ENCODE data around the gene SRRM4.

SRRM4 gene

GRCh38 chr12:119128527-119128926, 147.2 kb downstream of the SRRM4 start:
- Histone ChIP-seq H3K27ac (no peak overlapping the region), H3K9me3 (peaks cover 0 to 10% (median 10%) of the 10 kb centered on the region in 3 donors), H3K27me3 (no peaks in the 10 kb centered on the region), H3K36me3 (no peaks in the 10 kb centered on the region), H3K4me3 (no peak overlapping the region), H3K4me1 (no peaks in the 10 kb centered on the region)
- TF ChIP-seq, protein P1, sequence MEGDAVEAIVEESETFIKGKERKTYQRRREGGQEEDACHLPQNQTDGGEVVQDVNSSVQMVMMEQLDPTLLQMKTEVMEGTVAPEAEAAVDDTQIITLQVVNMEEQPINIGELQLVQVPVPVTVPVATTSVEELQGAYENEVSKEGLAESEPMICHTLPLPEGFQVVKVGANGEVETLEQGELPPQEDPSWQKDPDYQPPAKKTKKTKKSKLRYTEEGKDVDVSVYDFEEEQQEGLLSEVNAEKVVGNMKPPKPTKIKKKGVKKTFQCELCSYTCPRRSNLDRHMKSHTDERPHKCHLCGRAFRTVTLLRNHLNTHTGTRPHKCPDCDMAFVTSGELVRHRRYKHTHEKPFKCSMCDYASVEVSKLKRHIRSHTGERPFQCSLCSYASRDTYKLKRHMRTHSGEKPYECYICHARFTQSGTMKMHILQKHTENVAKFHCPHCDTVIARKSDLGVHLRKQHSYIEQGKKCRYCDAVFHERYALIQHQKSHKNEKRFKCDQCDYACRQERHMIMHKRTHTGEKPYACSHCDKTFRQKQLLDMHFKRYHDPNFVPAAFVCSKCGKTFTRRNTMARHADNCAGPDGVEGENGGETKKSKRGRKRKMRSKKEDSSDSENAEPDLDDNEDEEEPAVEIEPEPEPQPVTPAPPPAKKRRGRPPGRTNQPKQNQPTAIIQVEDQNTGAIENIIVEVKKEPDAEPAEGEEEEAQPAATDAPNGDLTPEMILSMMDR (IDR thresholded peaks at IDR 0.05) = no peak
- no peak for DNase-seq
- intact Hi-C loops (cut with DNase I; ENCODE audit: low total_unique reads) = no loop called here

- H3K9me3 ChIP-seq = peaks cover 0 to 10% (median 10%) of the 10 kb centered on the region in 3 donors
- no peak for DNase-seq
Measured at GRCh38 chr12:119129827-119130434, 148.6 kb downstream of the SRRM4 start.

GRCh38 chr12:119130523-119130922, 149.2 kb downstream of the SRRM4 start:
- Histone ChIP-seq H3K4me3 (no peak overlapping the region), H3K4me1 (no peaks in the 10 kb centered on the region), H3K27me3 (no peaks in the 10 kb centered on the region), H3K36me3 (no peaks in the 10 kb centered on the region), H3K27ac (no peak overlapping the region), H3K9me3 (peaks cover 0 to 10% (median 10%) of the 10 kb centered on the region in 3 donors)
- intact Hi-C loops (cut with DNase I; ENCODE audit: low total_unique reads) = no loop called here
- no peak for DNase-seq
- TF ChIP-seq, protein P1 (IDR thresholded peaks at IDR 0.05) = no peak

More at GRCh38 chr12:119129827-119130434, 148.6 kb downstream of the SRRM4 start:
- intact Hi-C loops (cut with DNase I; ENCODE audit: low total_unique reads) = no loop called here
- no peaks in the 10 kb centered on the region for H3K4me1 ChIP-seq
- H3K27ac ChIP-seq = no peak overlapping the region
- H3K27me3 ChIP-seq = no peaks in the 10 kb centered on the region
- TF ChIP-seq, protein P1 (IDR thresholded peaks at IDR 0.05) = no peak
- H3K4me3 ChIP-seq = no peak overlapping the region
- H3K36me3 ChIP-seq = no peaks in the 10 kb centered on the region

DNA sequence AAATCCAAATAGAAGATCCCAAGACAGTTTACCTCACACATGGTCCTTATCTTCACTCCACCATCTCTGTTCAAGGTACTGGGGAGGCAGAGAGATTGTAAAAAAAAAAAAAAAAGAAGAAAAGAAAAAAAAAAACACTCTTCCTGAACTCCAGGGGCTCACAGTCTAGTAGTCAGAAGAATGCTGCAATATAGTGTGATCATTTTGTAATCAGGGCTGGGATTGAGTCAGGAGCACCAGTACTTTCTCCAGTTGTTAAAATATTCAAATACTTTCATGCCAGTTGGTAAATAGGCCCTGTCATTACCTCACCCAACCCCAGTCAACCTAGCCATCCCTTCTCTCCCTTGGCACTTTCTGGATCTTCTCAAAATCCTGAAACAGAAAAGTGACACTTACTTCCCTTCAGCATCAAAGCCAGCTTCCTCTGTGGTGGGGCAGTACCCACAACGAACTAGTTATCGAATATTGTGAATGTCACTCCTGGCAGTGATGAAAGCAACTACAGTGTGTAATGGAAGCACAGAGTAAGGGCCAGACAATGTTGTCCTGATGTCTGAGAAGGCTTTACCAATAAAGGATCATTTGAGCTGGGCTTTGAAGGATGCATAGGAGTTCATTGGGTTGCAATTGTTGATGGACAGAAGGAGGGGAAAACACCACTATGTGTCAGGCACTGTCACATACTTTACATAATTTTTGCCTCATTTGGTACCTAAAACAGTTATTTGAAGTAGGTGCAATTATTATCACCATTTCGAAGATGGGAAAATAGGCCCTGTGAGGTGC, 153.1 kb downstream of the SRRM4 start:
- Histone ChIP-seq H3K9me3 (peaks cover 0 to 10% (median 10%) of the 10 kb centered on the region in 3 donors), H3K4me3 (no peak overlapping the region), H3K4me1 (no peaks in the 10 kb centered on the region), H3K27ac (no peak overlapping the region), H3K27me3 (no peaks in the 10 kb centered on the region), H3K36me3 (no peaks in the 10 kb centered on the region)
- no peak for DNase-seq
- intact Hi-C loops (cut with DNase I; ENCODE audit: low total_unique reads) = no loop called here
- TF ChIP-seq, protein P1 (IDR thresholded peaks at IDR 0.05) = no peak

GRCh38 chr12:119136811-119137410, 155.6 kb downstream of the SRRM4 start:
- Histone ChIP-seq H3K27me3 (peaks cover 0 to 3% of the 10 kb centered on the region in 2 donors), H3K4me1 (no peaks in the 10 kb centered on the region), H3K27ac (no peak overlapping the region), H3K36me3 (no peaks in the 10 kb centered on the region), H3K9me3 (peaks cover 0 to 9% (median 6%) of the 10 kb centered on the region in 3 donors), H3K4me3 (no peak overlapping the region)
- TF ChIP-seq, protein P1 (IDR thresholded peaks at IDR 0.05) = no peak
- intact Hi-C loops (cut with DNase I; ENCODE audit: low total_unique reads) = no loop called here
- DNase-seq = no peak

All from tibial artery (tissue), 4 donors.